GM10266 (cell line): ENCODE measurements around the gene NME7.

Experiments
- DNase-seq: peaks from one replicate; pipeline ENCODE4 v3.0.0; 2012; ENCODE audit errors: extremely low spot score
- TF ChIP-seq, protein P1 (sequence below): IDR thresholded peaks from 2 replicates; pipeline ENCODE4 v1.5.1; 2012; ENCODE audit warnings: mild to moderate bottlenecking, low read depth; ENCODE audit not compliant: control insufficient read depth, insufficient read depth; ENCODE audit errors: missing control alignments

NME7 gene

DNA sequence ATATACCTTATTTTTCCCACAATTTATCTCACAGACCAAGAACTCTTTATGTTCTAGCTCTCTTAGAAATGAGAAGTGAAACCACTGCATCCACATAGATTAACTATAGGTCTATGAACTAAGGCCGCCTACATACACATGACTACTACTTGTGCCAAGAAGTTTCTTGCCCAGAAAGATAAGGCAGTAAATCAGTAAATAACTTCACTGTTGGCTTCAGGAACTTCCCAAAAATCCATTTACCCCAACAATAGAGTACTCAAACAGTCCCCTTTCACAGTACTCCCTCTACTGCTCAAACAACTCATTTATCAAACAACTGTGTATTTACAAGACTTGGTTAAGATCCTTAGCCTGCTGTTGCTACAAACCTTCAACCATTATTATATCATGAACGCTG is 96.5 kb downstream of the NME7 start:
- TF ChIP-seq, protein P1, sequence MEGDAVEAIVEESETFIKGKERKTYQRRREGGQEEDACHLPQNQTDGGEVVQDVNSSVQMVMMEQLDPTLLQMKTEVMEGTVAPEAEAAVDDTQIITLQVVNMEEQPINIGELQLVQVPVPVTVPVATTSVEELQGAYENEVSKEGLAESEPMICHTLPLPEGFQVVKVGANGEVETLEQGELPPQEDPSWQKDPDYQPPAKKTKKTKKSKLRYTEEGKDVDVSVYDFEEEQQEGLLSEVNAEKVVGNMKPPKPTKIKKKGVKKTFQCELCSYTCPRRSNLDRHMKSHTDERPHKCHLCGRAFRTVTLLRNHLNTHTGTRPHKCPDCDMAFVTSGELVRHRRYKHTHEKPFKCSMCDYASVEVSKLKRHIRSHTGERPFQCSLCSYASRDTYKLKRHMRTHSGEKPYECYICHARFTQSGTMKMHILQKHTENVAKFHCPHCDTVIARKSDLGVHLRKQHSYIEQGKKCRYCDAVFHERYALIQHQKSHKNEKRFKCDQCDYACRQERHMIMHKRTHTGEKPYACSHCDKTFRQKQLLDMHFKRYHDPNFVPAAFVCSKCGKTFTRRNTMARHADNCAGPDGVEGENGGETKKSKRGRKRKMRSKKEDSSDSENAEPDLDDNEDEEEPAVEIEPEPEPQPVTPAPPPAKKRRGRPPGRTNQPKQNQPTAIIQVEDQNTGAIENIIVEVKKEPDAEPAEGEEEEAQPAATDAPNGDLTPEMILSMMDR = no peak
- peak; percentile 22 for DNase-seq

DNA sequence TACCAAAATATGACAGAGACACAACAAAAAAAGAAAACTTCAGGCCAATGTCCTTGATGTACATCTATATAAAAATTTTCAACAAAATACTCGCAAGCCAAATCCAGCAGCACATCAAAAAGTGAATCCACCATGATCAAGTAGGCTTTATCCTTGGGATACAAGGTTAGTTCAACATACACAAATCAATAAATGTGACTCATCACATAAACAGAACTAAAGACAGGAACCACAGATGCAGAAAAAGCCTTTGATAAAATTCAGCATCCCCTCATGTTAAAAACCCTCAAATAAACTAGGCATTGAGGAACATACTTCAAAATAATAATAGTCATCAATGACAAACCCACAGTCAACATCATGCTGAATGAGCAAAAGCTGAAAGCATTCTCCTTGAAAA is 101.5 kb downstream of the NME7 start:
- TF ChIP-seq, protein P1 = no peak
- DNase-seq = no peak

DNA sequence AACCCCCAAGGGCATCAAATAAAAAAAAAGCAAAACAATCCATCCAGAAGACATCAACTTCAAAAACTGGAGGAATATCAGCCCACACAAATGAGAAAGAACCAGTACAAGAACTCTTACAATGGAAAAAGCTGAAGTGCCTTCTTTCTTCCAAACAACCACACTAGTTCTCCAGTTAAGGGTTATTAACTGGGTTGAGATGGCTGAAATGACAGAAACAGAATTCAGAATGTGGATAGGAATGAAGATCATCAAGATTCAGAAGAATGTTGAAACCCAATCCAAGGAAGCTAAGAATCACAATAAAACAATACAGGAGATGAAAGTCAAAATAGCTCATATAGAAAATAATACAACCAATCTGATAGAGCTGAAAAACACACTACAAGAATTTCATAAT is 104.5 kb downstream of the NME7 start:
- TF ChIP-seq, protein P1 = no peak
- DNase-seq = no peak

DNA sequence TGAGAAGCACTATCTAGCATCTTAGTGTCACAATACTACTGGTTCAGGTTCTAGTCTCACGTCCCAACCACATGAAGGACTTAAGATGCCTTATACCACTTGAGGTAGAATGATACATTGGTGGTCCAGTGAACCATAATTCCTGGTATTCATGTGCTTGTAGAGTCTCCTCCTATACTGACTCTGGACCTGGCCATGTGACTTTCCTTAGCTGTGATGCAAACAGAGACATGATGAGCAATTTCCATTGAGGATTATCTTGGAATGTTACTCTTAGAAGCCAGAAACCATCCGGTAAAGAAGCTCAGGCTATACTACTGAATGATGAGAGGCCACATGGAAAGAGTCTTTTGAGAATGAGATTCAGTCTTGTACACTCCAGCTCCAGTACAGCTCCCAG is 105.7 kb downstream of the NME7 start:
- DNase-seq = no peak
- TF ChIP-seq, protein P1 = no peak

DNA sequence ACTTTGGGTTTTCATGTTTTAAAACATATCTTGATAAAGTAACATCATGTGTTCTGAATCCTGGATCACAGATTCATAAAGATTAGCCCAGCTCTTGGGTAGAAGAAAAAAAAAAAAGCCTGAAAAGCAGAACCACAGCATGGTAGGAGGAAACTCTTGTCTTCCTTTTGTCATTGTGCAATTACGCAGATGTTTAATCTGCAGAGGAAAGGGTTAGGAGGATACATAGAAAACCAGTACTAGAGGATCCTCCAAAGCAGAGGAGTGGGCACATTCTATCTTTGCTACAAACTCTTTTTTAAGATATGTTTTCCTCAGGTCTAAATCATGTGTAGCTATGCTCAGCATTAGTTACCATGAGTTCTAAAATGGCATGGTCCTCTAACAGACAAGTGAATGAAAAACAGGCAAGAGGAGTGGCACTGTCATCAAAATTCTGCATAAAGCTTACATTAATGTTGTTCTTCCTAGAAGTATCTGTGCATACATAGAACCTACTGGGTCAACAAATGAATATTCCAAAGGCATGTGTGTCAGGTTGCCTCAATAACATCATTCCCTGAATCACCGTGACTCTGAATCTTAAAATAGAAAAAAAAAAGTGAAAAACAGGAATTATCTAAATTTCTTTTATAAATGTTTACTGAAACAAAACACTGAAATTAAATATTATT is 107.0 kb downstream of the NME7 start:
- TF ChIP-seq, protein P1 = no peak
- DNase-seq = no peak

DNA sequence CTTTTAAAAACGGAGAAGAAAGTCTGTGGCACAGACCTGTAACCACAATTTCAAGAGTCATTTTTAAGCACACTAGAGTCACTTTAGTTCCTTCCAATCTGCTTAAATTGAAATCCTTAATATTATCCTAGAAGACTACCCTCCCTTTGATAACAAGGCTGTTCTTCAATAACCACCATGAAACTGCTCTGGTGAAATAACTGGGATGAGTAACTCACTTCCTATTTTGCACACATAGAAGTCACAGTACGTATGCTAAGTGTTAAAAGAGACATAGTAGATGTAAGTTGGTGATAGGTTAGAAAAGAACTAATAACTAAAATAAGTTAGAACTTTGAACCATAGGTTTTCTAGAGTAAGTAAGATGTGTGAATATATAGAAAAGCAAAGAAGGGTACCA is 107.8 kb downstream of the NME7 start:
- no peak for DNase-seq
- TF ChIP-seq, protein P1 = no peak

DNA sequence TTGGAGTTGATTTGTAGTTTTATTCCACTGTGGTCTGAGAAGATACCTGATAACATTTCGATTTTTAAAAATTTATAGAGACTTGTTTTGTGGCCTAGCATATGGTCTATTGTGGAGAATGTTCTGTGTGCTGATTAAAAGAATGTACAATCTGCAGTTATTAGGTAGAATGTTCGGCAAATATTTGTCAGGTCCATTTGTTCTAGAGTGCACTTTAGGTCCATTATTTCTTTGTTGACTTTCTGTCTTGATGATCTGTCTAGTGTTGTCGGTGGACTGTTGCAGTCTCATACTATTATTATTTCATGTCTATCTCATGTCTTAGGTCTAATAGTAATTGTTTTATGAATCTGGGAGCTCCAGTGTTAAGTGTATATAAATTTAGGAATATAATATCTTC is 116.8 kb downstream of the NME7 start:
- TF ChIP-seq, protein P1 = no peak
- DNase-seq = no peak
